HL-60 (cell line): Measurements from ENCODE around the gene DNAJA3.
A peak's percentile ranks its signal among the peaks of the same experiment; 100 is the strongest.

Experiments used
- DNase-seq, 2 experiments: peaks; one replicate each; pipeline ENCODE4 v3.0.0-alpha.2; 2010 to 2020; ENCODE audit warnings: low read depth in 1 of 2, low spot score in 1 of 2
- H3K27ac ChIP-seq: fragments of 250-450 bp; sonication (Bioruptor Pico); replicated peaks from 2 replicates; pipeline ENCODE4 v1.5.1; 2020; ENCODE audit warnings: mild to moderate bottlenecking, moderate library complexity
- H3K27me3 ChIP-seq: fragments of 250-450 bp; sonication (Bioruptor Pico); 2 replicates; pipeline ENCODE4 v1.5.1; 2021; ENCODE audit warnings: mild to moderate bottlenecking, moderate library complexity; ENCODE audit not compliant: insufficient read depth, poor library complexity, severe bottlenecking
- H3K4me3 ChIP-seq: replicated peaks from 2 replicates; pipeline ENCODE4 v1.5.1; 2011; ENCODE audit warnings: mild to moderate bottlenecking, control low read depth, low read length; ENCODE audit not compliant: insufficient read depth
- GABPA ChIP-seq: IDR thresholded peaks from 2 replicates; pipeline ENCODE4 v1.6.1; 2012; ENCODE audit warnings: low read depth
- POLR2AphosphoS5 ChIP-seq: IDR thresholded peaks from 2 replicates; pipeline ENCODE4 v1.6.1; 2012; ENCODE audit warnings: low read depth
- SPI1 ChIP-seq: IDR thresholded peaks from 2 replicates; pipeline ENCODE4 v1.6.1; 2012; ENCODE audit warnings: low read depth, mild to moderate bottlenecking, borderline replicate concordance
- TF ChIP-seq, protein P1 (sequence below): IDR thresholded peaks from 2 replicates; pipeline ENCODE4 v1.6.1; 2012; ENCODE audit warnings: low read depth; ENCODE audit not compliant: insufficient replicate concordance
- TF ChIP-seq, protein P2 (sequence below): IDR thresholded peaks from one replicate; pipeline ENCODE4 v1.5.1; 2011; ENCODE audit warnings: low read length, control low read depth, inconsistent platforms; ENCODE audit not compliant: insufficient read depth

Gene DNAJA3

DNA sequence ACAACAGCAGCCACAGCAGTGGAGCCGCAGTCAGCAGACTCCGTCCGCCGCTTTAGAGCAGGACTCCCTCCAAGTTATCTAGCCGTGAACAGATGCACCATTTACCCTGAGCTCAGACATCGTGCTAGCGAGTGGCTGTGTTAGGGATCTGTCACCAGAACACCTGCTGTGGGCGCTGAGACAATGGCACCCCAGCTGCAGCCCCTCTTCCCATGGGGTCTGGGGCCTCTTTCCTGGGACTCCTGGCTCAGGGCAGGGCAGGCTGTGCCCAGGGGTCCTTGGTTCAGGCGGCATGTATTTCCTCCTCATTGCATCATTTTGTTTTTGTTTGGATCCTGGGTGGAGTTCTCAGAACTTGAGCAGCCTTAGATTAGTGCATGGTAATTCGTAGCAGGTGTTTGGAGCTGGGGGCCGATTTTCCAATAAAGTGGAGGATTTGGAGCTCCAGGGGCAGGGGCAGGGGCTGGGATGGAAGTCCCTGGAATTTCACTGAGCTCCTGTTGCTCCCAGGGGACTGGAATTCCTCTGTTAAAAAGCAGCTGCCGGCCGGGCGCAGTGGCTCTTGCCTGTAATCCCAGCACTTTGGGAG is 25.4 kb downstream of the DNAJA3 start:
- H3K27me3 ChIP-seq, result no peaks in the 10 kb centered on the region
- no peak overlapping the region for H3K27ac ChIP-seq
- no peak for DNase-seq
- no peak overlapping the region for H3K4me3 ChIP-seq
- TF ChIP-seq SPI1 (no peak), GABPA (no peak), POLR2AphosphoS5 (no peak)
- TF ChIP-seq, protein P1, sequence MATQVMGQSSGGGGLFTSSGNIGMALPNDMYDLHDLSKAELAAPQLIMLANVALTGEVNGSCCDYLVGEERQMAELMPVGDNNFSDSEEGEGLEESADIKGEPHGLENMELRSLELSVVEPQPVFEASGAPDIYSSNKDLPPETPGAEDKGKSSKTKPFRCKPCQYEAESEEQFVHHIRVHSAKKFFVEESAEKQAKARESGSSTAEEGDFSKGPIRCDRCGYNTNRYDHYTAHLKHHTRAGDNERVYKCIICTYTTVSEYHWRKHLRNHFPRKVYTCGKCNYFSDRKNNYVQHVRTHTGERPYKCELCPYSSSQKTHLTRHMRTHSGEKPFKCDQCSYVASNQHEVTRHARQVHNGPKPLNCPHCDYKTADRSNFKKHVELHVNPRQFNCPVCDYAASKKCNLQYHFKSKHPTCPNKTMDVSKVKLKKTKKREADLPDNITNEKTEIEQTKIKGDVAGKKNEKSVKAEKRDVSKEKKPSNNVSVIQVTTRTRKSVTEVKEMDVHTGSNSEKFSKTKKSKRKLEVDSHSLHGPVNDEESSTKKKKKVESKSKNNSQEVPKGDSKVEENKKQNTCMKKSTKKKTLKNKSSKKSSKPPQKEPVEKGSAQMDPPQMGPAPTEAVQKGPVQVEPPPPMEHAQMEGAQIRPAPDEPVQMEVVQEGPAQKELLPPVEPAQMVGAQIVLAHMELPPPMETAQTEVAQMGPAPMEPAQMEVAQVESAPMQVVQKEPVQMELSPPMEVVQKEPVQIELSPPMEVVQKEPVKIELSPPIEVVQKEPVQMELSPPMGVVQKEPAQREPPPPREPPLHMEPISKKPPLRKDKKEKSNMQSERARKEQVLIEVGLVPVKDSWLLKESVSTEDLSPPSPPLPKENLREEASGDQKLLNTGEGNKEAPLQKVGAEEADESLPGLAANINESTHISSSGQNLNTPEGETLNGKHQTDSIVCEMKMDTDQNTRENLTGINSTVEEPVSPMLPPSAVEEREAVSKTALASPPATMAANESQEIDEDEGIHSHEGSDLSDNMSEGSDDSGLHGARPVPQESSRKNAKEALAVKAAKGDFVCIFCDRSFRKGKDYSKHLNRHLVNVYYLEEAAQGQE, result no peak
- TF ChIP-seq, protein P2, sequence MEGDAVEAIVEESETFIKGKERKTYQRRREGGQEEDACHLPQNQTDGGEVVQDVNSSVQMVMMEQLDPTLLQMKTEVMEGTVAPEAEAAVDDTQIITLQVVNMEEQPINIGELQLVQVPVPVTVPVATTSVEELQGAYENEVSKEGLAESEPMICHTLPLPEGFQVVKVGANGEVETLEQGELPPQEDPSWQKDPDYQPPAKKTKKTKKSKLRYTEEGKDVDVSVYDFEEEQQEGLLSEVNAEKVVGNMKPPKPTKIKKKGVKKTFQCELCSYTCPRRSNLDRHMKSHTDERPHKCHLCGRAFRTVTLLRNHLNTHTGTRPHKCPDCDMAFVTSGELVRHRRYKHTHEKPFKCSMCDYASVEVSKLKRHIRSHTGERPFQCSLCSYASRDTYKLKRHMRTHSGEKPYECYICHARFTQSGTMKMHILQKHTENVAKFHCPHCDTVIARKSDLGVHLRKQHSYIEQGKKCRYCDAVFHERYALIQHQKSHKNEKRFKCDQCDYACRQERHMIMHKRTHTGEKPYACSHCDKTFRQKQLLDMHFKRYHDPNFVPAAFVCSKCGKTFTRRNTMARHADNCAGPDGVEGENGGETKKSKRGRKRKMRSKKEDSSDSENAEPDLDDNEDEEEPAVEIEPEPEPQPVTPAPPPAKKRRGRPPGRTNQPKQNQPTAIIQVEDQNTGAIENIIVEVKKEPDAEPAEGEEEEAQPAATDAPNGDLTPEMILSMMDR, result no peak

DNA sequence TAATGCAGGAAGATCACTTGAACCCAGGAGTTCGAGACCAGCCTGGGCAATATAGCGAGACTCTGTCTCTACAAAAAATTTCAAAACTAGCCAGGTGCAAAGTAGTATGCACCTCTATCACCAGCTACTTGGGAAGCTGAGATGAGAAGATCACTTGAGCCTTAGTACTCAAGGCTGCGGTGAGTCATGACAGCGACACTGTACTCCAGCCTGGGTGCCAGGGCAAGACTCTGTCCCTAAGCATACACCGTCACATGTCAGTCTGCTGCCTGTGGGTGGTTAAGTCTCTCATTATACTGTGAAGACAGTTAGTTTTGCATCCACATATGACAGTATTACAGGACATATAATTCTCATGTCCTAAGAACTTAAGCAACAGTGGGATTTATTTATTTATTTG is 27.0 kb downstream of the DNAJA3 start:
- no peak for DNase-seq
- Histone ChIP-seq H3K27me3 (no peaks in the 10 kb centered on the region), H3K4me3 (no peak overlapping the region), H3K27ac (no peak overlapping the region)
- TF ChIP-seq SPI1 (no peak), GABPA (no peak), POLR2AphosphoS5 (no peak)
- TF ChIP-seq, protein P1, result no peak
- TF ChIP-seq, protein P2, result no peak

DNA sequence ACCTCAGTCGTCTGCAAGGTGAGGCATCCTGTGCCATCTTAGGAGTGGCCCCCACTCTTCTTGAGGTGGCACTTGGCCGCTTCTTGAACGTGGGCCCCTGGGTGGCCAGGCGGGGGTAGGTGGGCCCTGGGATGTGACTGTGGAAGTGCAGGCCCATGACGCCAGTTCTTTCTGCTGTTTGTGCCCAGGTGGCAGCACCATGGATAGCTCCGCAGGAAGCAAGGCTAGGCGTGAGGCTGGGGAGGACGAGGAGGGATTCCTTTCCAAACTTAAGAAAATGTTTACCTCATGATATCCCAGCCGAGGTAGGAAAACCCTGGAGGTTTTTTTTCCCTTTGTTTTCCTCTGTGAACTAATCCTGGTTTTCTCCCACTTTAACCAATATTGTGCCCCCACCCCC is 29.0 kb downstream of the DNAJA3 start:
- Histone ChIP-seq H3K27me3 (no peaks in the 10 kb centered on the region), H3K27ac (no peak overlapping the region), H3K4me3 (no peak overlapping the region)
- TF ChIP-seq SPI1, result no peak
- TF ChIP-seq, protein P1, result peak; percentile 91
- DNase-seq, result no peak

DNA sequence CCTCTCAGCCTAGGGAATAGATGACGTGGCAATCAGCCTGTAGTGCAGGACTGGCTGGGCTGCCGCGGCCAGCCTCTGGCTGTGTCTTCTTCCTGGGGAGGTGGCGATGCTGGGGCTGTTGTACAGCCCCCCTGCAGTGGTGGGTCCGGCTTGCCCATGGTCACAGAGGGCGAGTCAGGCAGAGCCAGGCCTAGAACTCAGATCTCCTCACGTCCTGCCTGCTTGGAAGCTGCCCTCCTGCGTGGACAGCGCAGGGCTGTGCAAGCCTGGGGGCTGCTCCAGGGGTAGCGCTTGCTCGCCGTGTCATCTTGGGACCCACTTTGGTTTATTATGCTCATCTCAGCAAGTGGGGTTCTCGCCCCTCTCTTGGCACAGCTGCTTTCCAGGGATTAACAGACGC is 29.4 kb downstream of the DNAJA3 start:
- Histone ChIP-seq H3K27ac (no peak overlapping the region), H3K4me3 (no peak overlapping the region), H3K27me3 (no peaks in the 10 kb centered on the region)
- TF ChIP-seq, protein P2, result no peak
- TF ChIP-seq, protein P1, result no peak
- TF ChIP-seq GABPA (no peak), SPI1 (no peak), POLR2AphosphoS5 (no peak)
- DNase-seq, result no peak
